Parathyroid adenoma (tissue), 2 donors: ENCODE data around the gene NELL2.

Source experiments
- H2AFZ ChIP-seq: fragments of 300-600 bp; sonication (generic); one replicate; pipeline ENCODE4 v1.7.0; 2017; ENCODE audit warnings: antibody characterized with exemption, mild to moderate bottlenecking
- H3K27ac ChIP-seq: fragments of 300-600 bp; sonication (generic); one replicate; pipeline ENCODE4 v1.7.0; 2017
- H3K27me3 ChIP-seq: fragments of 300-600 bp; sonication (generic); one replicate; pipeline ENCODE4 v1.7.0; 2017; ENCODE audit warnings: low read length; ENCODE audit not compliant: control insufficient read depth, insufficient read depth
- H3K36me3 ChIP-seq: fragments of 300-600 bp; sonication (generic); one replicate; pipeline ENCODE4 v1.7.0; 2017; ENCODE audit warnings: low read length; ENCODE audit not compliant: control insufficient read depth, insufficient read depth
- H3K4me1 ChIP-seq: fragments of 300-600 bp; sonication (generic); one replicate; pipeline ENCODE4 v1.7.0; 2017; ENCODE audit warnings: control low read depth
- H3K4me2 ChIP-seq: fragments of 300-600 bp; sonication (generic); one replicate; pipeline ENCODE4 v1.7.0; 2017; ENCODE audit warnings: low read length
- H3K4me3 ChIP-seq: fragments of 300-600 bp; sonication (generic); one replicate; pipeline ENCODE4 v1.7.0; 2017; ENCODE audit warnings: low read depth, low read length
- H3K79me2 ChIP-seq: fragments of 300-600 bp; sonication (generic); one replicate; pipeline ENCODE4 v1.7.0; 2017; ENCODE audit warnings: control low read depth
- H3K9ac ChIP-seq: fragments of 300-600 bp; sonication (generic); one replicate; pipeline ENCODE4 v1.7.0; 2017; ENCODE audit warnings: mild to moderate bottlenecking
- H3K9me3 ChIP-seq: fragments of 300-600 bp; sonication (generic); one replicate; pipeline ENCODE4 v1.7.0; 2017; ENCODE audit warnings: low read length; ENCODE audit not compliant: control insufficient read depth
- TF ChIP-seq, protein P1 (sequence below): fragments of 300-600 bp; sonication (generic); IDR thresholded peaks from one replicate; pipeline ENCODE4 v1.7.0; 2017; ENCODE audit warnings: antibody characterized with exemption, mild to moderate bottlenecking
- donor health status: primary hyperparathyroidism.

The NELL2 gene

DNA sequence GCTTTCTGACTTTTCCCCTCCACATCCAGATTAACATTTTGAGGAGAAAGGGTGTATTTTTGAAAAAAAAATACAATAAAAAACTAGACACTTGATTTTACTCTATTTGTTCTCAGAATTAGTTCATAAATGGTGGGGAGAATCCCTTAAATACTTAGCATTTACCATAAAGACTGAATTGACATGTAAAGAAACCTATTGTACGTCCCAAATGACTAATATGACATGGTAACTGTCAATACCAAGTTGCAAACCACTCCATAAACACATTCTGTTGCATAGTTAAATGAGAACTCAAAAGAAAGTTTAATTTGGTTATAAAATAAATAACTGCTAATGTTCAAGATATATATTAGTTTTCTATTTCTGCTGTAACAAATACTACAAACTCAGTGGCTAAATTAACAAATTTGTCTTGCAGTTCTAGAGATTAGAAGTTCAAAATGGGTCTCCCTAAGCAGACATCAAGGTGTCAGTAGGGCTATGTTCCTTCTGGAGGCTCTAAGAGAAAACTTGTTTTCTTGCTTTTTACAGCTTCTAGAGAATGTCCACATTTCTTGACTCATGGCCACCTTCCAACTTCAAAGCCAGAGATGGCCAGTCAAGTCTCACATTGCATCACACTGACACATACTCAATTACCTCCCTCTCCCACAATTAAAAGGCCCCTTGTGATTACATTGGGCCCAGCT lies 16.0 kb downstream of the NELL2 start:
- H3K27ac ChIP-seq = no peak overlapping the region
- H3K4me3 ChIP-seq = no peak overlapping the region
- H3K4me1 ChIP-seq = no peaks in the 10 kb centered on the region
- H3K9me3 ChIP-seq = no peaks in the 10 kb centered on the region
- no peak overlapping the region for H3K4me2 ChIP-seq
- H2AFZ ChIP-seq = no peak overlapping the region
- TF ChIP-seq, protein P1, sequence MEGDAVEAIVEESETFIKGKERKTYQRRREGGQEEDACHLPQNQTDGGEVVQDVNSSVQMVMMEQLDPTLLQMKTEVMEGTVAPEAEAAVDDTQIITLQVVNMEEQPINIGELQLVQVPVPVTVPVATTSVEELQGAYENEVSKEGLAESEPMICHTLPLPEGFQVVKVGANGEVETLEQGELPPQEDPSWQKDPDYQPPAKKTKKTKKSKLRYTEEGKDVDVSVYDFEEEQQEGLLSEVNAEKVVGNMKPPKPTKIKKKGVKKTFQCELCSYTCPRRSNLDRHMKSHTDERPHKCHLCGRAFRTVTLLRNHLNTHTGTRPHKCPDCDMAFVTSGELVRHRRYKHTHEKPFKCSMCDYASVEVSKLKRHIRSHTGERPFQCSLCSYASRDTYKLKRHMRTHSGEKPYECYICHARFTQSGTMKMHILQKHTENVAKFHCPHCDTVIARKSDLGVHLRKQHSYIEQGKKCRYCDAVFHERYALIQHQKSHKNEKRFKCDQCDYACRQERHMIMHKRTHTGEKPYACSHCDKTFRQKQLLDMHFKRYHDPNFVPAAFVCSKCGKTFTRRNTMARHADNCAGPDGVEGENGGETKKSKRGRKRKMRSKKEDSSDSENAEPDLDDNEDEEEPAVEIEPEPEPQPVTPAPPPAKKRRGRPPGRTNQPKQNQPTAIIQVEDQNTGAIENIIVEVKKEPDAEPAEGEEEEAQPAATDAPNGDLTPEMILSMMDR = no peak
- no peak overlapping the region for H3K9ac ChIP-seq
- H3K36me3 ChIP-seq = no peaks in the 10 kb centered on the region
- H3K27me3 ChIP-seq = no peaks in the 10 kb centered on the region
- H3K79me2 ChIP-seq = no peaks in the 10 kb centered on the region

DNA sequence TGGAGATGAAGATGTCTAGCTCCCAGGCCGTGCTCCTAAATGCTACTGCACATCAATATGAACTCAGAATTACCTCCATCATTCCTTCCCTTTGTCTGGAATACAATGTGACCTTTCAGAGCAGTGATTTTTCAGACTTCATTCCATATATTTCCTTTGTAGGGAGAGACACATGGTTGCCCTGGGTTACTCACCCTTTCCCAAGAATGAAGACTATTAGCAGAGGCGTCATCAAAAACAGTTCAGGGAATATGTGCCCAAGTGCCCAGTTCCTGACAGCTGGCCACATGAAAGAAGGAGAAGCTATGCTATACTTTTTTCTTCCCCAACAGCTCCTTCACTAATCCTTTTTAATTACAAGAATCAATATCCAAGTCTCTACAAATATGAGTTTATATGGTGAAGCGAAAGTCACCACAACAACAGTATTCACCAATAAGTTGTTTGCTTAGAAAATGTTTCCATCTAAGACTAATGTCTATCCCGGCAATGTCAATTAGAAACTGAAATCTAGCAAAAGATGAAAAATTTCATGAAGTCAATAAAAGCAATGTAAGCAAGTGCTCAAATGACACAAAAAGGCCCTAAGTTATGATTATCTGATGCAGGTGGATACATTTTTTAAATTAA lies 17.8 kb downstream of the NELL2 start:
- no peak overlapping the region for H2AFZ ChIP-seq
- H3K27ac ChIP-seq = no peak overlapping the region
- no peaks in the 10 kb centered on the region for H3K4me1 ChIP-seq

DNA sequence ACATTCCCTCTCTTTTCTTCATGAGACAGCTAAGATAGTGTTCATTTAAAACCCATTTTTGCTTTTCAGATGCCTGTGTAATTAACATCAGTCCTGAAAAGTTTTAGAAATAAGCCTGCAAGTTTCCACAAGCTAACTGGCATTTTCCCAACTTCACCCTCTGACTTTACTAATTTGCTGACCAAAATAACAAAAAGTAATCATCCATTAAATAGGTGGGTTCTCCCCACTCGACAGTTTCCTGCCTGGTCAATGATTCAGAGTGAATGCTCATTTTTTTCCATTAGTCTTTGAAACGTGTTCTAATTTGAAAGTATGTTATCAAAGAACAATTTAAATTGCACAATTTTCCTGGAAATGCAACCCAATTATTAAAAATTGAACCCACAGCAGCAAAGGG lies 23.6 kb downstream of the NELL2 start:
- Histone ChIP-seq H3K36me3 (no peaks in the 10 kb centered on the region), H2AFZ (no peak overlapping the region), H3K4me1 (no peaks in the 10 kb centered on the region), H3K9ac (no peak overlapping the region), H3K4me3 (no peak overlapping the region), H3K4me2 (no peak overlapping the region), H3K79me2 (no peaks in the 10 kb centered on the region), H3K27me3 (no peaks in the 10 kb centered on the region), H3K27ac (no peak overlapping the region), H3K9me3 (no peaks in the 10 kb centered on the region)
- TF ChIP-seq, protein P1 = no peak

More for the DNA sequence above, 17.8 kb downstream of the NELL2 start:
- Histone ChIP-seq H3K36me3 (no peaks in the 10 kb centered on the region), H3K4me3 (no peak overlapping the region), H3K9ac (no peak overlapping the region), H3K79me2 (no peaks in the 10 kb centered on the region), H3K9me3 (no peaks in the 10 kb centered on the region), H3K27me3 (no peaks in the 10 kb centered on the region), H3K4me2 (no peak overlapping the region)
- TF ChIP-seq, protein P1 = no peak

DNA sequence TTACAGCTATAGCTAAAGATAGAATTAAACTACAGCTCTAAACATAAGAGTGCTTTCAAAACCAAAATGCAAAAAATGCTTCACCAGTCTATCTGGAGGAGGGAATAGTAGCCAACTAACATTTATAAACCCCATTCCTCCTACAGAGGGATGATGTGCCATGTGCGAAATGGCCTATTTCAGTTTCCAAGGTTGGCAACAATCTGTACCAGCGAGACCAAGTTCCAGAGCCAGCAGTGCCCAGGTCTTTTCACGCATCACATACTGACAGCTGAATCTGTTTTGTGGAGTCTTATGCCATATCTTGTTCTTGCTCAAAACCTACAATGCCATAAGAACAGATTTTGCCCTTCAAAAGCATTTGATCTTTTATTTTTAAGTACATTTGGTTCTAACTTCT lies 24.5 kb downstream of the NELL2 start:
- no peaks in the 10 kb centered on the region for H3K9me3 ChIP-seq
- H3K27ac ChIP-seq = no peak overlapping the region
- no peaks in the 10 kb centered on the region for H3K27me3 ChIP-seq
- H3K36me3 ChIP-seq = no peaks in the 10 kb centered on the region
- no peak overlapping the region for H3K4me2 ChIP-seq
- no peak overlapping the region for H2AFZ ChIP-seq
- H3K4me3 ChIP-seq = no peak overlapping the region
- TF ChIP-seq, protein P1 = no peak
- H3K4me1 ChIP-seq = no peaks in the 10 kb centered on the region
- H3K79me2 ChIP-seq = no peaks in the 10 kb centered on the region
- no peak overlapping the region for H3K9ac ChIP-seq

DNA sequence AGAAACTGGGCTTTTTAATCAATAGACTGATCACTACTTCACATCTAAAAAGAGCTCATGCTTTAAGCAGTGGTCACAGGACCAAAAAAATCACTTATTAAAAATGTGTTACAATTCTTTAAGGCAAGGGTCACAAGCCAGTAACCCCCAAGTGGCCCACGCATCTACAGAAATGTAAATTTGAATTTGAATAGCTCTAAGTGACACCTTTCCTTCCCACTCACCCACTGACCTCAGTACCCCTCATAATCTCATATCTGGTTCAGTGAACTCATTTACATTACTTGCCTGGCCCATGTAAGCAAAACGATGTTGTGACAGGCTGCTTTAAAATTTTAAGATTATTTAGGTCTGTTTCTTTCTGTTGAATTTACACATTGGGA lies 27.4 kb downstream of the NELL2 start:
- no peaks in the 10 kb centered on the region for H3K36me3 ChIP-seq
- no peak overlapping the region for H3K27ac ChIP-seq
- H3K79me2 ChIP-seq = no peaks in the 10 kb centered on the region
- H2AFZ ChIP-seq = no peak overlapping the region
- no peak overlapping the region for H3K4me2 ChIP-seq
- no peaks in the 10 kb centered on the region for H3K27me3 ChIP-seq
- TF ChIP-seq, protein P1 = no peak
- H3K4me1 ChIP-seq = no peaks in the 10 kb centered on the region
- no peak overlapping the region for H3K9ac ChIP-seq
- H3K4me3 ChIP-seq = no peak overlapping the region
- H3K9me3 ChIP-seq = no peaks in the 10 kb centered on the region
